ENCODE measurements around the gene CNTD1.

CNTD1 gene

DNA sequence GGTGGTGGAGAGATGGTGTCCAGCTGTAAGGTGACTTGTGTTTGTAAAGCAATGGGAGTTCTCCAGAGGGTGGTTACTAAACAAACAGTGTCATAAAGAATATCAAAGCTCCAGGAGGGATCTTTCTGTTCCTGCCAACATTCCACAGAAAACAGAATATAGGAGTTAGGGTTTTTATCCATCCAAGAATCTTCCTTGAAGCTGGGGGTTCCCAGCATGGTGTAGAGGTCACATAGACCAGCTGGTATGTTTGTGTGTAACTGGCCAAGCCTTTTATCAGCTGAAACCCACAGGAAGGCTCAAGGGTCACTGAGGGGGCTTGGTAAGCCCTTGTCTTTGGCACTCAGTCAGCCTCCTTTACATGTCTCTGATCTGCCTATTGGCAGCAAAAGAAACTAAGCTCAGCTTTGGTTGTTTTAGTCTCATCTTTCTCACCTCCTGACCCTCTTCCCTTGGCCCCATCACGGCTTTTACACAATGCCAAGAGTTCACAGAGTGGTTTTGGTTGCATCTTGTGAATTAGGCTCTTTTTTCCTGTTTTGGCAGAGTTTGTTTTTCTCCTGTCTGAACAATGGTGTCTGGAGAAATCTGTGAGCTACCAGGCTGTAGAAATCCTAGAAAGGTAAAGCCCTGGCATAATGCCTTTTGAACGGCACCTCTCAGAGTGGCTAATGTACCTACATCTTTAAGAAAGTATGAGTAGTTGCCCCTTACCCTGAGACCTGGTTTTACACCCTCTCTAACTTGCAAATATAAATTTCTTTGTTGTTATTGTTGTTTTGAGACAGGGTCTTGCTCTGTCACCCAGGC is 4.6 kb downstream of the CNTD1 start:
- no peak overlapping the region for H3K9ac ChIP-seq (ENCODE audit: low read depth, low read length, poor library complexity, severe bottlenecking)
- no peaks in the 10 kb centered on the region for H3K36me3 ChIP-seq (ENCODE audit: insufficient read depth, low read length)
- no peaks in the 10 kb centered on the region for H3K27me3 ChIP-seq (ENCODE audit: insufficient read depth, low read length, poor library complexity, severe bottlenecking)
- H4K20me1 ChIP-seq (ENCODE audit: insufficient read depth, low read length, poor library complexity, severe bottlenecking): no peaks in the 10 kb centered on the region
- no peaks in the 10 kb centered on the region for H3F3A ChIP-seq (ENCODE audit: low read depth)
- TF ChIP-seq, protein P1, sequence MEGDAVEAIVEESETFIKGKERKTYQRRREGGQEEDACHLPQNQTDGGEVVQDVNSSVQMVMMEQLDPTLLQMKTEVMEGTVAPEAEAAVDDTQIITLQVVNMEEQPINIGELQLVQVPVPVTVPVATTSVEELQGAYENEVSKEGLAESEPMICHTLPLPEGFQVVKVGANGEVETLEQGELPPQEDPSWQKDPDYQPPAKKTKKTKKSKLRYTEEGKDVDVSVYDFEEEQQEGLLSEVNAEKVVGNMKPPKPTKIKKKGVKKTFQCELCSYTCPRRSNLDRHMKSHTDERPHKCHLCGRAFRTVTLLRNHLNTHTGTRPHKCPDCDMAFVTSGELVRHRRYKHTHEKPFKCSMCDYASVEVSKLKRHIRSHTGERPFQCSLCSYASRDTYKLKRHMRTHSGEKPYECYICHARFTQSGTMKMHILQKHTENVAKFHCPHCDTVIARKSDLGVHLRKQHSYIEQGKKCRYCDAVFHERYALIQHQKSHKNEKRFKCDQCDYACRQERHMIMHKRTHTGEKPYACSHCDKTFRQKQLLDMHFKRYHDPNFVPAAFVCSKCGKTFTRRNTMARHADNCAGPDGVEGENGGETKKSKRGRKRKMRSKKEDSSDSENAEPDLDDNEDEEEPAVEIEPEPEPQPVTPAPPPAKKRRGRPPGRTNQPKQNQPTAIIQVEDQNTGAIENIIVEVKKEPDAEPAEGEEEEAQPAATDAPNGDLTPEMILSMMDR (conservative IDR thresholded peaks at IDR 0.05; ENCODE audit: low read length): no peak
- TF ChIP-seq EZH2phosphoT487 (IDR thresholded peaks at IDR 0.05; ENCODE audit: borderline replicate concordance): no peak
- H3K79me2 ChIP-seq (ENCODE audit: insufficient read depth, low read length): peaks cover 1% of the 10 kb centered on the region; the same call in 1 of the 2 replicates
- no peak overlapping the region for H3K4me3 ChIP-seq (ENCODE audit: low read length, poor library complexity, severe bottlenecking)
- H3K9me3 ChIP-seq (ENCODE audit: insufficient read depth, low read depth, low read length): no peaks in the 10 kb centered on the region
- H3K4me2 ChIP-seq (ENCODE audit: low read depth, low read length, poor library complexity, severe bottlenecking): no peak overlapping the region
- no peak overlapping the region for H2AFZ ChIP-seq (ENCODE audit: low read length)
- no peaks in the 10 kb centered on the region for H3K9me2 ChIP-seq (replicated peaks; ENCODE audit: low read depth, low read length)
- H3K4me1 ChIP-seq (ENCODE audit: insufficient read depth, low read length, poor library complexity, severe bottlenecking): no peaks in the 10 kb centered on the region

DNA sequence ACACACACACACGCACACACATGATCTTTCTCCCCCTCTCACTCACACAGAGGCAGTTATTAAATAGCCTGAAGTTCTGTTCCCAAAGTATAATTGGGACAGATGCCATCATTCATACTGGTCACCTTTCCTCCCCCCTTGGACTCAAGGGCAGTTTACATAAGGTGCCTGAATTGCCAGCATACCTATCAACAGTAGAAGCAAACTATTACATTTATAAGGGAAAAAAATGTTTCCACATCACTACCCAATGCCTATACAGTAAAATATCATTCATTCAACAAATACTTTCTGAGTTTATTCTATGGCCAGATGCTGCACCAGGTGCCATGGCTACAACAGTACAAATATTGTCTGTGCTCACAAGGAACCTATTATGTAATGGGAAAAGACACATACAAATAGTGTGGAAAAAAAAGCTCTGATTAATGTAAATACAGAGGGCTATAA is 6.3 kb downstream of the CNTD1 start:
- H2AFZ ChIP-seq (ENCODE audit: low read length): no peak overlapping the region
- H3K27me3 ChIP-seq (ENCODE audit: insufficient read depth, low read length, poor library complexity, severe bottlenecking): no peaks in the 10 kb centered on the region
- no peak for TF ChIP-seq EZH2phosphoT487 (IDR thresholded peaks at IDR 0.05; ENCODE audit: borderline replicate concordance)
- TF ChIP-seq, protein P1 (conservative IDR thresholded peaks at IDR 0.05; ENCODE audit: low read length): no peak
- no peak overlapping the region for H3K9ac ChIP-seq (ENCODE audit: low read depth, low read length, poor library complexity, severe bottlenecking)
- no peaks in the 10 kb centered on the region for H3K9me2 ChIP-seq (replicated peaks; ENCODE audit: low read depth, low read length)
- no peaks in the 10 kb centered on the region for H3K9me3 ChIP-seq (ENCODE audit: insufficient read depth, low read depth, low read length)
- no peaks in the 10 kb centered on the region for H3K4me1 ChIP-seq (ENCODE audit: insufficient read depth, low read length, poor library complexity, severe bottlenecking)
- no peaks in the 10 kb centered on the region for H4K20me1 ChIP-seq (ENCODE audit: insufficient read depth, low read length, poor library complexity, severe bottlenecking)
- 0 out of 2 replicates have a peak, but pooled peaks cover 3% of the 10 kb centered on the region for H3K36me3 ChIP-seq (ENCODE audit: insufficient read depth, low read length)
- no peak overlapping the region for H3K4me3 ChIP-seq (ENCODE audit: low read length, poor library complexity, severe bottlenecking)
- no peaks in the 10 kb centered on the region for H3F3A ChIP-seq (ENCODE audit: low read depth)
- H3K4me2 ChIP-seq (ENCODE audit: low read depth, low read length, poor library complexity, severe bottlenecking): no peak overlapping the region
- H3K79me2 ChIP-seq (ENCODE audit: insufficient read depth, low read length): no peaks in the 10 kb centered on the region

DNA sequence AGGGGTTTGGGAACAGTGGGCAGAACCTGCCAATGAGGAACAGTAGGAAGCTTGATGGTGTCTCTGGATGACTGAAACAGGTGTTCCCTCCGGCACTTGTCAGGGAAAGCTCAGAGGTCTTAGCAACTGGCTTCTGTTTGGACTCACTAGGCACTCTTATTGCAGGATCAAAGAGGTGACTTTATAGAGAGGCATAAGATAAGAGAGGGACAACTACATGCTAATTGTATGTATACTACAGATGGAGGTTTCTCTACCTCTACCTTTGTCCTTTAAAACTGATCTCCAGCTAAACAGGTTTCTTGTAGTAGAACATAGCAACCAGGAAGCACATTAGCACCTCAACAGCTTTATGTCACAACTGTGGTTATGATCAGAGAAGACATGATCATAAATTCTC is 7.6 kb downstream of the CNTD1 start:
- no peaks in the 10 kb centered on the region for H3K9me2 ChIP-seq (replicated peaks; ENCODE audit: low read depth, low read length)
- no peaks in the 10 kb centered on the region for H3K27me3 ChIP-seq (ENCODE audit: insufficient read depth, low read length, poor library complexity, severe bottlenecking)
- no peaks in the 10 kb centered on the region for H3K4me1 ChIP-seq (ENCODE audit: insufficient read depth, low read length, poor library complexity, severe bottlenecking)
- no peaks in the 10 kb centered on the region for H3K9me3 ChIP-seq (ENCODE audit: insufficient read depth, low read depth, low read length)
- no peak overlapping the region for H3K4me3 ChIP-seq (ENCODE audit: low read length, poor library complexity, severe bottlenecking)
- no peaks in the 10 kb centered on the region for H3K79me2 ChIP-seq (ENCODE audit: insufficient read depth, low read length)
- no peak overlapping the region for H3K9ac ChIP-seq (ENCODE audit: low read depth, low read length, poor library complexity, severe bottlenecking)
- no peaks in the 10 kb centered on the region for H4K20me1 ChIP-seq (ENCODE audit: insufficient read depth, low read length, poor library complexity, severe bottlenecking)
- H3F3A ChIP-seq (ENCODE audit: low read depth): no peaks in the 10 kb centered on the region
- TF ChIP-seq, protein P1 (conservative IDR thresholded peaks at IDR 0.05; ENCODE audit: low read length): no peak
- no peak for TF ChIP-seq EZH2phosphoT487 (IDR thresholded peaks at IDR 0.05; ENCODE audit: borderline replicate concordance)
- H3K36me3 ChIP-seq (ENCODE audit: insufficient read depth, low read length): peaks cover 7% of the 10 kb centered on the region; the same call in 1 of the 2 replicates
- no peak overlapping the region for H3K4me2 ChIP-seq (ENCODE audit: low read depth, low read length, poor library complexity, severe bottlenecking)
- H2AFZ ChIP-seq (ENCODE audit: low read length): no peak overlapping the region

Data from Loucy (cell line).